Keratinocyte (primary cell): ENCODE results near the gene PRAMEF15.
"Not testable (repeated sequence)": the region's sequence is repeated elsewhere in the genome, so short reads cannot be mapped to it uniquely, and the experiment has no call there.

Source experiments
- CTCF ChIP-seq, 3 experiments: IDR thresholded peaks in 1 of 3; conservative IDR thresholded peaks in 1 of 3; optimal IDR thresholded peaks in 1 of 3; 2 replicates in 2 of 3; 3 replicates in 1 of 3; pipeline versions ENCODE3 to v1.5.1; 2011; ENCODE audit warnings: low read length in 3 of 3, mild to moderate bottlenecking in 3 of 3, moderate library complexity in 2 of 3, control low read depth in 1 of 3, inconsistent platforms in 1 of 3; ENCODE audit not compliant: insufficient read depth in 2 of 3; ENCODE audit errors: extremely low read depth in 1 of 3
- EZH2 ChIP-seq: IDR thresholded peaks from one replicate; pipeline ENCODE4 v1.6.1; 2012; ENCODE audit warnings: inconsistent platforms, mild to moderate bottlenecking, low read length, moderate library complexity

GRCh38 chr1:13302197-13302596 is 13.2 kb upstream of the PRAMEF15 start:
- TF ChIP-seq CTCF (optimal IDR thresholded peaks at IDR 0.05 in 1 of 3, IDR thresholded peaks at IDR 0.05 in 1 of 3, conservative IDR thresholded peaks at IDR 0.05 in 1 of 3; ENCODE audit: extremely low read depth in 1 of 3, insufficient read depth in 2 of 3, low read length in 3 of 3); EZH2: not testable (repeated sequence)
